Sigmoid colon (tissue), 4 donors: ENCODE data around the gene TMPRSS4.

ENCODE experiments used
- CTCF ChIP-seq, 4 experiments: fragments of 450-650 bp in 3 of 4; fragments of 200-600 bp in 1 of 4; IDR thresholded peaks; one replicate each; pipeline ENCODE4 v1.5.1; 2016 to 2019; ENCODE audit warnings: antibody characterized with exemption in 4 of 4, mild to moderate bottlenecking in 3 of 4, moderate library complexity in 2 of 4
- POLR2A ChIP-seq, 2 donors: fragments of 450-650 bp; IDR thresholded peaks; one replicate each; pipeline ENCODE4 v1.6.1; 2016; ENCODE audit warnings: antibody characterized with exemption in 2 of 2, mild to moderate bottlenecking in 2 of 2, moderate library complexity in 2 of 2
- POLR2AphosphoS5 ChIP-seq, 4 donors: sonication (generic); formaldehyde crosslinking; IDR thresholded peaks; one replicate each; pipeline ENCODE4 v1.6.1; 2017; ENCODE audit warnings: antibody characterized with exemption in 4 of 4

GRCh38 chr11:118142081-118142480, 65.2 kb downstream of the TMPRSS4 start:
- no peak for TF ChIP-seq POLR2AphosphoS5 (IDR thresholded peaks at IDR 0.05)
- TF ChIP-seq CTCF (IDR thresholded peaks at IDR 0.05), result no peak
- TF ChIP-seq POLR2A (IDR thresholded peaks at IDR 0.05), result no peak
